ENCODE measurements around the gene ABHD17A. TPM values are rescaled to one million over a fixed set of nuclear protein-coding genes. Genes with fewer than 3 reads are reported as not detected.

The ABHD17A gene
- polyA plus RNA-seq, 3 donors: 69.8 to 96.1 (median 79.0) TPM

- Histone ChIP-seq H3K79me2 (ENCODE audit: insufficient read depth, low read length) (peaks cover 100% of the 10 kb centered on the region), H3K9me3 (replicated peaks in 1 of 2; ENCODE audit: control insufficient read depth in 1 of 2, insufficient read depth in 1 of 2, low read length in 2 of 2) (no peaks in the 10 kb centered on the region), H3K9ac (ENCODE audit: insufficient read depth, low read length, poor library complexity, severe bottlenecking) (no peak overlapping the region), H2AFZ (ENCODE audit: insufficient read depth, low read depth, low read length, poor library complexity, severe bottlenecking) (no peak overlapping the region), H3K4me3 (replicated peaks in 1 of 3; ENCODE audit: low read depth in 2 of 3, low read length in 3 of 3) (no peak overlapping the region), H3K27me3 (ENCODE audit: control insufficient read depth in 2 of 2, insufficient read depth in 2 of 2, low read length in 2 of 2) (no peaks in the 10 kb centered on the region), H3K4me2 (replicated peaks; ENCODE audit: extremely low read depth, low read length, poor library complexity, severe bottlenecking) (no peak overlapping the region), H3K4me1 (ENCODE audit: control insufficient read depth in 1 of 2, insufficient read depth in 2 of 2, low read length in 2 of 2) (peaks cover 13 to 30% of the 10 kb centered on the region in 2 donors), H3K27ac (ENCODE audit: low read depth in 1 of 2, low read length in 2 of 2) (peak overlapping the region in 1 of 2 donors; percentile 31), H4K20me1 (ENCODE audit: insufficient read depth, low read length) (peaks cover 100% of the 10 kb centered on the region), H3K36me3 (replicated peaks in 1 of 2; ENCODE audit: control insufficient read depth in 1 of 2, insufficient read depth in 2 of 2, low read length in 2 of 2) (peaks cover 11 to 24% of the 10 kb centered on the region in 2 donors)
- WGBS (ENCODE audit: insufficient coverage): 77% methylated on average over 22 of the region's 22 CpGs
- Mint-ChIP-seq H3K9me3 (no peaks in the 10 kb centered on the region), H3K4me1 (peaks cover 38% of the 10 kb centered on the region), H3K27ac (peak overlapping the region in 3 of 7 donors; percentile 19 to 63 (median 58)), H3K27me3 (ENCODE audit: low read depth in 3 of 3) (no peaks in the 10 kb centered on the region), H3K36me3 (peaks cover 6 to 49% of the 10 kb centered on the region in 2 donors), H3K4me3 (no peak overlapping the region)
- DNase-seq: no peak
- TF ChIP-seq CTCF (IDR thresholded peaks at IDR 0.05): no peak
- intact Hi-C loops (cut with micrococcal nuclease): no loop called here
Measured at GRCh38 chr19:1840541-1841115, 44.7 kb downstream of the ABHD17A start.

DNA sequence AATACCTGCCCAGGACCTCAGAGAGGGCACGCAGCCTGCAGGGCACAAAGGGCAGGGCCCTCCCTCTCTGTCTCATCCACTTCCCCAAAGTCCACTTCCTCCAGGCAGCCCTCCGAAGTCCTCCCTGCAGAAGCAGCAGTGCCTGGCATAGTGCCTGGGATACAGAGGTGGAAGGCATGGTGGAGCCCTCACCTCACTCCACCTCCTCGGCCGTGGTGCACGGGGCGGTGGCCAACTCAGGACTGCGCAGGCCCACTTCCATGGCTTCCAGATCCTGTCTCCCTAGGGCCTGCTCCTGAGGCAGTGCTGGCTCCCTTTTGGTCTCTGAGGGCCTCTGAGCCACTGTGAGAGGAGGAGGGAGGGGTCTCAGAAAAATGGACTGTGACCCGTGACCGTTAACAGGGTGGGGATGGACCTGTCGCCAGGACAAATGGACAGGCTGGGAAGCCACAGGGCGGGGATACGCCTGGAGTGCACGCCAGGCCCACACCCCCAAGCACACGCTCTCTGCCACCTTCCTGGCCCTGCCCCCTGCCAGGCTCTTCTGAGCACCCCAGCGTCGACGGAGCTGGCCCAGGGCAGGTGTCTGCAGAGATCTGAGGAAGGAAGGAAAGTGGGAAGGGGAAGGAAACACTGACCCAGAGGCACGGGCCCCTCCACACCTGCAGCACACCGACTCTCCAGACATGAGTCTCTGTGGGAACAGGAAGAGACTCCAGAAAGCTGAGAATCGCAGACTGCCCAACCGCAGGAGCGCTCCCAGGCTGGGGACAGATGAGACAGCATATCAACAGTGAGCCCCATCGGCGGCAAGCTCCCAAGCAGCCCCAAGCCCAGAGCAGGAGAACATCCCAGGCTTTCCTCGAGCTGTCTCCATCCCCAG, 45.4 kb downstream of the ABHD17A start:
- H3K4me1 Mint-ChIP-seq: peaks cover 37% of the 10 kb centered on the region
- intact Hi-C loops (cut with micrococcal nuclease): no loop called here

More for the DNA sequence above, 45.4 kb downstream of the ABHD17A start:
- WGBS (ENCODE audit: insufficient coverage): 45% methylated on average over 7 of the region's 25 CpGs
- no peak for DNase-seq
- no peak overlapping the region for H2AFZ ChIP-seq (ENCODE audit: insufficient read depth, low read depth, low read length, poor library complexity, severe bottlenecking)
- H3K9ac ChIP-seq (ENCODE audit: insufficient read depth, low read length, poor library complexity, severe bottlenecking): peak overlapping the region; percentile 8
- no peaks in the 10 kb centered on the region for H3K27me3 ChIP-seq (ENCODE audit: control insufficient read depth in 2 of 2, insufficient read depth in 2 of 2, low read length in 2 of 2)
- peaks cover 100% of the 10 kb centered on the region for H4K20me1 ChIP-seq (ENCODE audit: insufficient read depth, low read length)
- Mint-ChIP-seq H3K27ac (peak overlapping the region in 6 of 7 donors; percentile 19 to 80 (median 60)), H3K27me3 (ENCODE audit: low read depth in 3 of 3) (no peaks in the 10 kb centered on the region), H3K36me3 (peaks cover 6 to 44% of the 10 kb centered on the region in 2 donors), H3K4me3 (no peak overlapping the region), H3K9me3 (no peaks in the 10 kb centered on the region)
- H3K27ac ChIP-seq (ENCODE audit: low read depth in 1 of 2, low read length in 2 of 2): peak overlapping the region in 1 of 2 donors; percentile 31
- H3K4me2 ChIP-seq (replicated peaks; ENCODE audit: extremely low read depth, low read length, poor library complexity, severe bottlenecking): no peak overlapping the region
- peaks cover 100% of the 10 kb centered on the region for H3K79me2 ChIP-seq (ENCODE audit: insufficient read depth, low read length)
- H3K4me1 ChIP-seq (ENCODE audit: control insufficient read depth in 1 of 2, insufficient read depth in 2 of 2, low read length in 2 of 2): peaks cover 13 to 29% of the 10 kb centered on the region in 2 donors
- peaks cover 10 to 19% of the 10 kb centered on the region in 2 donors for H3K36me3 ChIP-seq (replicated peaks in 1 of 2; ENCODE audit: control insufficient read depth in 1 of 2, insufficient read depth in 2 of 2, low read length in 2 of 2)
- no peak overlapping the region for H3K4me3 ChIP-seq (replicated peaks in 1 of 3; ENCODE audit: low read depth in 2 of 3, low read length in 3 of 3)
- H3K9me3 ChIP-seq (replicated peaks in 1 of 2; ENCODE audit: control insufficient read depth in 1 of 2, insufficient read depth in 1 of 2, low read length in 2 of 2): no peaks in the 10 kb centered on the region
- no peak for TF ChIP-seq CTCF (IDR thresholded peaks at IDR 0.05)

Measured in CD14-positive monocyte (primary cell).